HL-60 (cell line): Measurements from ENCODE around the gene TMEM184B.

Source experiments
- DNase-seq, 2 experiments: peaks; one replicate each; pipeline ENCODE4 v3.0.0-alpha.2; 2010 to 2020; ENCODE audit warnings: low read depth in 1 of 2, low spot score in 1 of 2
- H3K27ac ChIP-seq: fragments of 250-450 bp; sonication (Bioruptor Pico); replicated peaks from 2 replicates; pipeline ENCODE4 v1.5.1; 2020; ENCODE audit warnings: mild to moderate bottlenecking, moderate library complexity
- H3K27me3 ChIP-seq: fragments of 250-450 bp; sonication (Bioruptor Pico); 2 replicates; pipeline ENCODE4 v1.5.1; 2021; ENCODE audit warnings: mild to moderate bottlenecking, moderate library complexity; ENCODE audit not compliant: insufficient read depth, poor library complexity, severe bottlenecking
- H3K4me3 ChIP-seq: replicated peaks from 2 replicates; pipeline ENCODE4 v1.5.1; 2011; ENCODE audit warnings: mild to moderate bottlenecking, control low read depth, low read length; ENCODE audit not compliant: insufficient read depth
- CTCF ChIP-seq: IDR thresholded peaks from one replicate; pipeline ENCODE4 v1.5.1; 2011; ENCODE audit warnings: low read length, control low read depth, inconsistent platforms; ENCODE audit not compliant: insufficient read depth
- GABPA ChIP-seq: IDR thresholded peaks from 2 replicates; pipeline ENCODE4 v1.6.1; 2012; ENCODE audit warnings: low read depth
- POLR2AphosphoS5 ChIP-seq: IDR thresholded peaks from 2 replicates; pipeline ENCODE4 v1.6.1; 2012; ENCODE audit warnings: low read depth
- SPI1 ChIP-seq: IDR thresholded peaks from 2 replicates; pipeline ENCODE4 v1.6.1; 2012; ENCODE audit warnings: low read depth, mild to moderate bottlenecking, borderline replicate concordance
- TF ChIP-seq, protein P1 (sequence below): IDR thresholded peaks from 2 replicates; pipeline ENCODE4 v1.6.1; 2012; ENCODE audit warnings: low read depth; ENCODE audit not compliant: insufficient replicate concordance

The TMEM184B gene

GRCh38 chr22:38222797-38223119 lies 50.1 kb downstream of the TMEM184B start:
- DNase-seq, result no peak
- Histone ChIP-seq H3K4me3 (no peak overlapping the region), H3K27ac (no peak overlapping the region), H3K27me3 (no peaks in the 10 kb centered on the region)
- TF ChIP-seq, protein P1, sequence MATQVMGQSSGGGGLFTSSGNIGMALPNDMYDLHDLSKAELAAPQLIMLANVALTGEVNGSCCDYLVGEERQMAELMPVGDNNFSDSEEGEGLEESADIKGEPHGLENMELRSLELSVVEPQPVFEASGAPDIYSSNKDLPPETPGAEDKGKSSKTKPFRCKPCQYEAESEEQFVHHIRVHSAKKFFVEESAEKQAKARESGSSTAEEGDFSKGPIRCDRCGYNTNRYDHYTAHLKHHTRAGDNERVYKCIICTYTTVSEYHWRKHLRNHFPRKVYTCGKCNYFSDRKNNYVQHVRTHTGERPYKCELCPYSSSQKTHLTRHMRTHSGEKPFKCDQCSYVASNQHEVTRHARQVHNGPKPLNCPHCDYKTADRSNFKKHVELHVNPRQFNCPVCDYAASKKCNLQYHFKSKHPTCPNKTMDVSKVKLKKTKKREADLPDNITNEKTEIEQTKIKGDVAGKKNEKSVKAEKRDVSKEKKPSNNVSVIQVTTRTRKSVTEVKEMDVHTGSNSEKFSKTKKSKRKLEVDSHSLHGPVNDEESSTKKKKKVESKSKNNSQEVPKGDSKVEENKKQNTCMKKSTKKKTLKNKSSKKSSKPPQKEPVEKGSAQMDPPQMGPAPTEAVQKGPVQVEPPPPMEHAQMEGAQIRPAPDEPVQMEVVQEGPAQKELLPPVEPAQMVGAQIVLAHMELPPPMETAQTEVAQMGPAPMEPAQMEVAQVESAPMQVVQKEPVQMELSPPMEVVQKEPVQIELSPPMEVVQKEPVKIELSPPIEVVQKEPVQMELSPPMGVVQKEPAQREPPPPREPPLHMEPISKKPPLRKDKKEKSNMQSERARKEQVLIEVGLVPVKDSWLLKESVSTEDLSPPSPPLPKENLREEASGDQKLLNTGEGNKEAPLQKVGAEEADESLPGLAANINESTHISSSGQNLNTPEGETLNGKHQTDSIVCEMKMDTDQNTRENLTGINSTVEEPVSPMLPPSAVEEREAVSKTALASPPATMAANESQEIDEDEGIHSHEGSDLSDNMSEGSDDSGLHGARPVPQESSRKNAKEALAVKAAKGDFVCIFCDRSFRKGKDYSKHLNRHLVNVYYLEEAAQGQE, result no peak
- no peak for TF ChIP-seq GABPA
- TF ChIP-seq CTCF, result no peak
- no peak for TF ChIP-seq SPI1
- TF ChIP-seq POLR2AphosphoS5, result no peak

DNA sequence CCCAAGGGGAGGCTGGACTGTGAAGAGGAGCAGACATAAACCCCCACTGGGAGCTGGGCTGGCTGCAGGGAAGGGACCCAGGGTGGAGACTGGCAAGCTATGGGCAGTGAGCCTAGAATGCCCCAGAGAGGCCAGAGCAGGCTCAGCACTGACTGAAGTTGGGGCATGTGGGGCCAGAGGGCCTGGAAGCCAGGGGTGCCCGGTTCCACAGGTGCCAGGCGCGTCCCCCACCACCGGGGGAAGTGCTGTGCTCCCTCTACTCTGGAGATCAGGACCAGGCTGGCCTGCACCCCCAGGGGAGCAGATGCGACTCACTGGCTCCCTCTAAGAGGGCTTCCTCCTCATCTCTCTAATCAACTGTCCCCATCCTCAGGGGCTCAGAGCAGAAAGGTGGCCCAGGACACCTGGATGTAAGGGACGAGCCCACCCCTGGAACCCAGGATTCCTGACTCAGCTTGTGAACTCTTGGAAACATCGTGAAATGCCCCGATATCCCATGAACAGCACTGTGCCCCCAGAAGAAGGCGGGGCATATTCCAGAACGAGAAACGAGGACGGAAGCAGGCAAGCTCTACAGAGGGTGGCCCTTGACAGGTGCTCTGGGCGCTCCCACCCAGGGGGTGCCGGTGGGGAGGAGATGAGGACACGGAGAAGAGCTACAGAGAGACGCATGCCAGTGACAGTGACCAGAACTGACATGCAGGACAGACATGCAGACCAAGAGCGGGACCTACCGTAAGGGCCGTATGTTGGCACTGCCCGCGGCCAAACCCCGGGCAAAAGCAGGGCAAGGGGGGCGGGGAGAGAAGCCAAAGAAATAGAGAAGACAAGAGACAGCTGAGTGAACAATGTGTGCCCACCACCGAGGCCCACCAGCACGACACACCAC lies 50.7 kb downstream of the TMEM184B start:
- no peak for TF ChIP-seq CTCF
- TF ChIP-seq POLR2AphosphoS5, result no peak
- TF ChIP-seq, protein P1, result no peak
- no peak for TF ChIP-seq GABPA
- no peak for TF ChIP-seq SPI1
- H3K27me3 ChIP-seq, result no peaks in the 10 kb centered on the region
- H3K27ac ChIP-seq, result no peak overlapping the region
- DNase-seq, result no peak
- H3K4me3 ChIP-seq, result no peak overlapping the region

DNA sequence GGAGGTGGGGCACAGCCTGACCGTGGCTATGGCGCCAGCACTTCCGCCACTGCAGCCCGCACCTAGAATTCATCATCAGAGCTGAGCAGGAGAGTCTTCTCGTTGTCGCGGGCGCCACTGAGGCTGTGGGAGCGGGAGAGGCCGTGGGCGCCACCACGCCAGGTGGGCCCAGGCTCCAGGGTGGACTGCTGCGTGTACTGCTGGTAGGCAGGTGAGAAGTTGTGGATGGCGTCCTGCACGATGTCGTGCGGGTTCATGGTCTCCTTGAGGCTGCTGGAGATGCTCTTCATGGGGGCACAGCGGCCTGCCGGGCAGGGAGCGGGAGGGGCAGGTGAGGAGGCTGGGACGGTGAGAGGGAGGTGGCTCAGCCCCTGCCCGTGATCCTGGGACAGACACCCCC lies 51.4 kb downstream of the TMEM184B start:
- Histone ChIP-seq H3K27ac (no peak overlapping the region), H3K27me3 (no peaks in the 10 kb centered on the region), H3K4me3 (no peak overlapping the region)
- TF ChIP-seq GABPA (no peak), POLR2AphosphoS5 (no peak), CTCF (no peak), SPI1 (no peak)
- TF ChIP-seq, protein P1, result no peak
- DNase-seq, result no peak
